Measurements from ENCODE around the gene CDH24.

Gene CDH24

GRCh38 chr14:23060536-23061260, 3.4 kb upstream of the CDH24 start:
- no peak for DNase-seq

GRCh38 chr14:23058654-23059504, 1.6 kb upstream of the CDH24 start:
- DNase-seq = no peak

- no peak for DNase-seq
Measured at GRCh38 chr14:23057757-23058653, 685 bp upstream of the CDH24 start.

- DNase-seq = no peak
Measured at GRCh38 chr14:23056145-23056955, 970 bp downstream of the CDH24 start.

- no peak for DNase-seq
Measured at GRCh38 chr14:23055621-23056144, 1.6 kb downstream of the CDH24 start.

GRCh38 chr14:23055147-23055550, 2.2 kb downstream of the CDH24 start:
- no peak for DNase-seq

- no peak for DNase-seq
Measured at GRCh38 chr14:23054000-23054811, 3.1 kb downstream of the CDH24 start.

- no peak for DNase-seq
Measured at GRCh38 chr14:23053426-23053825, 3.9 kb downstream of the CDH24 start.

GRCh38 chr14:23052671-23053070, 4.6 kb downstream of the CDH24 start:
- DNase-seq = no peak

GRCh38 chr14:23052182-23052623, 5.1 kb downstream of the CDH24 start:
- DNase-seq = no peak

GRCh38 chr14:23051141-23052057, 5.9 kb downstream of the CDH24 start:
- no peak for DNase-seq

GRCh38 chr14:23049011-23049410, 8.3 kb downstream of the CDH24 start:
- no peak for DNase-seq

GRCh38 chr14:23047751-23048693, 9.3 kb downstream of the CDH24 start:
- DNase-seq = no peak

- DNase-seq = no peak
Measured at GRCh38 chr14:23047034-23047634, 10.2 kb downstream of the CDH24 start.

- DNase-seq = no peak
Measured at GRCh38 chr14:23045419-23046357, 11.6 kb downstream of the CDH24 start.

- DNase-seq = no peak
Measured at GRCh38 chr14:23044840-23045239, 12.5 kb downstream of the CDH24 start.

GRCh38 chr14:23043754-23044153, 13.6 kb downstream of the CDH24 start:
- no peak for DNase-seq

Data from NCI-H2081 (cell line).